Gastroesophageal sphincter (tissue), 3 donors: ENCODE measurements around the gene RAB6B.
A peak's percentile ranks its signal among the peaks of the same experiment; 100 is the strongest.

Source experiments
- EP300 ChIP-seq: sonication (generic); formaldehyde crosslinking; IDR thresholded peaks from one replicate; pipeline ENCODE4 v1.6.1; 2017; ENCODE audit warnings: antibody characterized with exemption, mild to moderate bottlenecking
- TF ChIP-seq, protein P1 (sequence below), 4 experiments: fragments of 200-600 bp in 2 of 4; fragments of 450-650 bp in 2 of 4; sonication (generic) in 1 of 4; IDR thresholded peaks; one replicate each; pipeline ENCODE4 v1.5.1; 2017 to 2019; ENCODE audit warnings: antibody characterized with exemption in 4 of 4, mild to moderate bottlenecking in 2 of 4, moderate library complexity in 2 of 4

DNA sequence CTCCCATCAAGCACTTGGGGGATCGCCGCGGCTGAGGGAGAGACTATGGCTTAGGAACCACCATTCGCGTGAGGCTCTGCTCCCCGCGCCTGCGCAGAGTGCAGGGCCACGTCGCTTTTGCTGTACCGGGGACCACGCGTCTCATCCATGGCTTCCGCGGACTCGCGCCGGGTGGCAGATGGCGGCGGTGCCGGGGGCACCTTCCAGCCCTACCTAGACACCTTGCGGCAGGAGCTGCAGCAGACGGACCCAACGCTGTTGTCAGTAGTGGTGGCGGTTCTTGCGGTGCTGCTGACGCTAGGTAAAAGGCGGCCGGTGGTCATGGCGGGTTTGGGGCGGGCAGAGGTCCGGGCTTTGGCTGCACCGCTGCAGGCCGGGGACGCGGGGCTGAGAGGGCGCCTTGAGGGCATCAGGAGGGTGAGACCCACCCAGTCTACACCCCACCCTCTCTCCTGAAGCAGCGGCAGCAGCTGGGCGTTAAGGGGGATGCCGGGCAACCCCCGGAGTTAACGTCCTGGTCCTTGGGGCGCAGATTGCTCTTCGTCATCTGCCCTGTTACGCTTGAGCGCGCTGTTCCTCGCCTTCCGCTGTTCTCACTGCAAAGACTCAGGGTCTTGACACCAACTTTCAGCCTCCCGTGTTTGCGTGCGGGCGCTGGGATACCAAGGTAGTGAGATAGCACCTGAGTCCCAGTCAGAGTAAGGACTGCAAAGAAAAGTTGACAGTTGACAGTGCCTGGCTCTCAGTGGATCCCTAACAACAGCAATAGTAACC is 89.8 kb downstream of the RAB6B start, which contains the start of gene SRPRB:
- TF ChIP-seq EP300 = no peak
- TF ChIP-seq, protein P1, sequence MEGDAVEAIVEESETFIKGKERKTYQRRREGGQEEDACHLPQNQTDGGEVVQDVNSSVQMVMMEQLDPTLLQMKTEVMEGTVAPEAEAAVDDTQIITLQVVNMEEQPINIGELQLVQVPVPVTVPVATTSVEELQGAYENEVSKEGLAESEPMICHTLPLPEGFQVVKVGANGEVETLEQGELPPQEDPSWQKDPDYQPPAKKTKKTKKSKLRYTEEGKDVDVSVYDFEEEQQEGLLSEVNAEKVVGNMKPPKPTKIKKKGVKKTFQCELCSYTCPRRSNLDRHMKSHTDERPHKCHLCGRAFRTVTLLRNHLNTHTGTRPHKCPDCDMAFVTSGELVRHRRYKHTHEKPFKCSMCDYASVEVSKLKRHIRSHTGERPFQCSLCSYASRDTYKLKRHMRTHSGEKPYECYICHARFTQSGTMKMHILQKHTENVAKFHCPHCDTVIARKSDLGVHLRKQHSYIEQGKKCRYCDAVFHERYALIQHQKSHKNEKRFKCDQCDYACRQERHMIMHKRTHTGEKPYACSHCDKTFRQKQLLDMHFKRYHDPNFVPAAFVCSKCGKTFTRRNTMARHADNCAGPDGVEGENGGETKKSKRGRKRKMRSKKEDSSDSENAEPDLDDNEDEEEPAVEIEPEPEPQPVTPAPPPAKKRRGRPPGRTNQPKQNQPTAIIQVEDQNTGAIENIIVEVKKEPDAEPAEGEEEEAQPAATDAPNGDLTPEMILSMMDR (IDR thresholded peaks at IDR 0.05) = peak in 2 of 4 experiments; percentile 5 to 33
